ENCODE results near the gene KAZN.

GRCh38 chr1:14629363-14630014 lies 31.0 kb downstream of the KAZN start:
- TF ChIP-seq PPARA (CRISPR knock-in tag; IDR thresholded peaks at IDR 0.05; ENCODE audit: borderline replicate concordance) = no peak
- no peak for TF ChIP-seq TOX (CRISPR knock-in tag; IDR thresholded peaks at IDR 0.05; ENCODE audit: borderline replicate concordance)
- TF ChIP-seq OSR1 (CRISPR knock-in tag; IDR thresholded peaks at IDR 0.05) = no peak
- TF ChIP-seq RARB (CRISPR knock-in tag; IDR thresholded peaks at IDR 0.05) = no peak
